IPS-15b (cell line): ENCODE measurements around the gene SMAD3.
"Not testable (repeated sequence)": the region's sequence is repeated elsewhere in the genome, so short reads cannot be mapped to it uniquely, and the experiment has no call there.

Experiments
- H3K27me3 ChIP-seq: one replicate; pipeline ENCODE4 v1.6.1; 2013; ENCODE audit warnings: low read length; ENCODE audit not compliant: control insufficient read depth, insufficient read depth
- H3K36me3 ChIP-seq: one replicate; pipeline ENCODE4 v1.6.1; 2013; ENCODE audit warnings: low read length; ENCODE audit not compliant: control insufficient read depth, insufficient read depth
- H3K4me1 ChIP-seq: one replicate; pipeline ENCODE4 v1.6.1; 2013; ENCODE audit warnings: mild to moderate bottlenecking, low read length; ENCODE audit not compliant: control insufficient read depth, insufficient read depth
- H3K4me3 ChIP-seq: one replicate; pipeline ENCODE4 v1.5.1; 2013; ENCODE audit warnings: low read depth, low read length
- H3K9ac ChIP-seq: one replicate; pipeline ENCODE4 v1.6.1; 2013; ENCODE audit warnings: low read depth, mild to moderate bottlenecking, low read length
- H3K9me3 ChIP-seq: one replicate; pipeline ENCODE4 v1.6.1; 2013; ENCODE audit warnings: mild to moderate bottlenecking, low read length; ENCODE audit not compliant: control insufficient read depth, insufficient read depth

Gene SMAD3

GRCh38 chr15:67066959-67067853, 1.8 kb downstream of the SMAD3 start:
- peaks cover 22% of the 10 kb centered on the region for H3K27me3 ChIP-seq
- no peaks in the 10 kb centered on the region for H3K36me3 ChIP-seq
- peaks cover 21% of the 10 kb centered on the region for H3K4me1 ChIP-seq
- H3K9ac ChIP-seq: peak overlapping the region; percentile 10
- no peaks in the 10 kb centered on the region for H3K9me3 ChIP-seq
- peak overlapping the region; percentile 88 for H3K4me3 ChIP-seq

DNA sequence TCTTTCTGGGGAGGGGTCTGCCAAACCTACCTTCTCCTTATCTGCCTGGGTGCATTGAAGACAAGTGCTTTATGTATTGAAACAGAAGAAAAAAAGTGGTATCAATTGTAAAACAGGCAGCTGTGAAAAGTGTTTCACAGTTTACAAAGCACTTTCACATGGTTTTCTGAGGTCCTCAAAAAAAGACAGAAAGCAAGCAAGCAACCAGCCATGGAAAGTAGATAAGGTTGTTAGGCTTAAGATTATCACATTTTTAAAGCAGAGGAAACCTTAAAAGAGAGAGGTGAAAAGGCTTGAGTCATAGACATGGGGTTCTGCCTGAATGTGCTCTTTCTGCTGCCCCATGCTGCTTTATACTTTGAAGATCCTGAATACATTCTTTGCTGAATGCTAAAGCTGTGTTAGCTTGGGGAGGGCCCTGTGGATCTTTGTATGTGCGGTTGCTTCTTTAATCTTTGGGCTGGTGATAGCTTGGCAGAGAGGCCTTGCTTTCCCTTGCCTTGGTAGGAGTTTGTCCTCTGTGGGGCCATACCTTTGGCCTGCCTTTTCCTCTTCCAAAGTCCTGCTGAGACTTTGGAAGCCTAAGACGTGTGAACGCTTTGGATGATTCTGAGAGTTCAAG, 2.6 kb downstream of the SMAD3 start:
- Histone ChIP-seq H3K4me3 (peak overlapping the region; percentile 88), H3K27me3 (peaks cover 14% of the 10 kb centered on the region), H3K4me1 (peaks cover 19% of the 10 kb centered on the region), H3K36me3 (no peaks in the 10 kb centered on the region), H3K9me3 (no peaks in the 10 kb centered on the region), H3K9ac (no peak overlapping the region)

GRCh38 chr15:67068710-67069400, 3.5 kb downstream of the SMAD3 start:
- peaks cover 11% of the 10 kb centered on the region for H3K4me1 ChIP-seq
- no peaks in the 10 kb centered on the region for H3K36me3 ChIP-seq
- no peak overlapping the region for H3K9ac ChIP-seq
- H3K9me3 ChIP-seq: no peaks in the 10 kb centered on the region
- no peak overlapping the region for H3K4me3 ChIP-seq
- H3K27me3 ChIP-seq: peaks cover 8% of the 10 kb centered on the region

DNA sequence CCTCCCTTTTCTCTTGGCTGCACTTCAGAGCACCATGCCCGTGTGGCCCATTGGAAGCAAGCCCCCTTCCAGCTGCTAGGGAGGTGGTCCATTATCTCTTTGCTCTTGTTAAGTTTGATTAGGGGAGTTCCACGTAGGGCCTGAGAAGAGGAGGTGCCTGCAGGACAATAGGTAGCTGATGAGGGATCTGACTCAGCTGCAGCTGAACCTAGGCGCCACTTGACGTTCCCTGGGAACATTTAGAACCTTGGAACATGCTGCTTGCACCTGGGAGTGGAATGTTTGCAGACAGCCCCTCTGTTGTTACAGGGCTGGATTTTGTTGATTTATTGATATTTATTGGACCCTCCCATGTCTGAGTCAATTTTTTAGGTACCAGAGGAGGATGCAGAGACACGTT, 4.7 kb downstream of the SMAD3 start:
- no peaks in the 10 kb centered on the region for H3K9me3 ChIP-seq
- peaks cover 11% of the 10 kb centered on the region for H3K4me1 ChIP-seq
- H3K9ac ChIP-seq: no peak overlapping the region
- H3K27me3 ChIP-seq: peaks cover 8% of the 10 kb centered on the region
- no peak overlapping the region for H3K4me3 ChIP-seq
- H3K36me3 ChIP-seq: no peaks in the 10 kb centered on the region

DNA sequence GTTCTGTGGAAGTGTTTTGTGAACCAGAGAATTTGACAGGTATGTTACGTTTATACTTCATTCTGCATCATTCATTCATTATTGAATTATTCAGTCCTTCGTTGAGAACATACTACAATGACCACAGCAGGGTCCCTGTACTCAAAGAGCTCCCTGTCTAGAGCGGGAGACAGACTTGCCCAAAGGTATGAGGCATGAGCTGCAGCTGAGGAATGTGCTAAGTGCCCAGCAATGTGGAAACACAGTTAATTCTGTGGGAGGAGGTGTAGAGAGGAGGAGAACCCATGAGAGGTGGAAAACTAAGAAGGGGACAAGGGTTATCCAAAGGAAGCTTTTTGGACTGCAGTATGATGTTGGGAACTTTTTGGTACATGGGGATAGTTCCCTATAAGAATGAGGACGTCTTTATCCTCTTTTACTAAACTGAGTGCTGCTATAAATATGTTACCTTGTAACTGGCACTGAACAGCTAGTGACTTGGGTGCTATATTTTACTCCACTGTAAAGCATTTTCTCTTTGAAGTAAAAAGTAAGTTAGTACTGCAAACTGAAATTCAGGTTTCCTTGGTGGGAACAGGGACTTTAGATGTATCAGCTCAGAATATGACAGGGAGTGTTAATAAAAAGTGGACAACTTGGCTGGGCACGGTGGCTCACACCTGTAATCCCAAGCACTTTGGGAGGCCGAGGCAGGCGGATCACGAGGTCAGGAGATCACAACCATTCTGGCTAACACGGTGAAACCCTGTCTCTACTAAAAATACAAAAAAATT, 5.7 kb downstream of the SMAD3 start:
- no peaks in the 10 kb centered on the region for H3K36me3 ChIP-seq
- H3K4me1 ChIP-seq: peaks cover 14% of the 10 kb centered on the region

DNA sequence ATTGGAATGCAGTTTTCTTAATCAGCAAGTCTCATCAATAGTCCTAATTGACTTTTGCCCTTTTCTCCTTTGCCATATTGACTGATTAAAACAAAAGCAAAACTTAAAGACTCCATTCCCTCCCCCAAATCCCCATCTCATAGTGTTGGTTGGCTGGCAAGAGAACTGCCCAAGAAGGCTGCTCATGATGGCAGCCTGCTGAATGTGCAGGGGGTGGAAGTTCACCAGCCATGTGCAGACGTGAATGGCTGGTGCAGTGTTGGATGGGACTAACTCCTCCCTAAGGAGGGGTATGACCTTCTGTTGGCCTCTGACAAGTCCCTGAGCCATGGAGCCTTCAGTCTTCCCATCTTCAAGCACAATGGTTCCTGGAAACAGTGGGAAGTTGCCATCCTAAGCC, 7.0 kb downstream of the SMAD3 start:
- peaks cover 5% of the 10 kb centered on the region for H3K27me3 ChIP-seq
- no peak overlapping the region for H3K4me3 ChIP-seq
- no peaks in the 10 kb centered on the region for H3K36me3 ChIP-seq
- H3K9ac ChIP-seq: no peak overlapping the region
- H3K4me1 ChIP-seq: peaks cover 18% of the 10 kb centered on the region
- H3K9me3 ChIP-seq: no peaks in the 10 kb centered on the region

More for the DNA sequence above, 5.7 kb downstream of the SMAD3 start:
- H3K4me3 ChIP-seq: no peak overlapping the region
- no peaks in the 10 kb centered on the region for H3K9me3 ChIP-seq
- peaks cover 8% of the 10 kb centered on the region for H3K27me3 ChIP-seq
- H3K9ac ChIP-seq: no peak overlapping the region

DNA sequence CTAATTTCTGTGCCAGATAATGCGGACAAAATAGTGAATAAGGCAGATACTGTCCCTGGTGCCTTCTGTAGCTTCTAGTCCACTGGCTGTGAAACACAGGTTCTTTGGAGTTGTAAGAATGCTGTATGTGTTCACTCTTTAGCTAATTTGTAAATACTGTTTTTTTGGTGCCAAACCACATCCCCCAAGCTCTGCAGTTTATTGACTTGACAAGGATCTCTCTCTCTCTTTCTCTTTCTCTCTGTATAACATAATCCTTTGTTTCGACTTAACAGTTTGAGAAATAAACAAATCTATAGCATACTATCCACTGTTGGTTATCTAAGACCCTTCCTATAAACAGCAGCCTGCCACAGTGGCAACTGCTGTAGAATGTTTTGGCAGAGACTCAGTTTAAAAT, 7.6 kb downstream of the SMAD3 start:
- H3K4me3 ChIP-seq: no peak overlapping the region
- H3K36me3 ChIP-seq: no peaks in the 10 kb centered on the region
- no peak overlapping the region for H3K9ac ChIP-seq
- peaks cover 2% of the 10 kb centered on the region for H3K27me3 ChIP-seq
- no peaks in the 10 kb centered on the region for H3K9me3 ChIP-seq
- peaks cover 20% of the 10 kb centered on the region for H3K4me1 ChIP-seq

- H3K9me3 ChIP-seq: no peaks in the 10 kb centered on the region
- H3K4me3 ChIP-seq: no peak overlapping the region
- peaks cover 19% of the 10 kb centered on the region for H3K4me1 ChIP-seq
- H3K9ac ChIP-seq: no peak overlapping the region
- H3K27me3 ChIP-seq: no peaks in the 10 kb centered on the region
- no peaks in the 10 kb centered on the region for H3K36me3 ChIP-seq
Observed at GRCh38 chr15:67074886-67075229, 9.5 kb downstream of the SMAD3 start.

DNA sequence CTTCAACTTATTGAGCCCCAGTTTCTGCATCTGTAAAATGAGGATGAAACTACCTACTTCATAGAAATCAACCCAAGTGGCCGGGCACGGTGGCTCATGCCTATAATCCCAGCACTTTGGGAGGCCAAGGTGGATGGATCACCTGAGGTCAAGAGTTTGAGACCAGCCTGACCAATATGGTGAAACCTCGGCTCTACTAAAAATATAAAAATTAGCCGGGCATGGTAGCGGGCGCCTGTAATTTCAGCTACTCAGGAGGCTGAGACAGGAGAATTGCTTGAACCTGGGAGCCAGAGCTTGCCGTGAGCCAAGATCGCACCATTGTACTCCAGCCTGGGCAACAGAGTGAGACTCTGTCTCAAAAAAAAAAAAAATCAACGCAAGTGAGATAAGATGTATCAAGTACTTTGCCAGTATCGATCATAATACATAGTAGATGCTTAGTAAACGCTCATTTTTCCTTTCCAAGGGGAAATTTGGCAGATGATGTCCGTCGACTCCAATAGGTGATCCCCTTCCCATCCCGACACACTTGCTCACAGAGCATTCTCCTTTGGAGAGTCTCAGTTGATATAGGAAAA, 10.2 kb downstream of the SMAD3 start:
- not testable (repeated sequence) for H3K9ac ChIP-seq, H3K36me3 ChIP-seq, H3K9me3 ChIP-seq, H3K27me3 ChIP-seq, H3K4me3 ChIP-seq
- H3K4me1 ChIP-seq: peaks cover 19% of the 10 kb centered on the region

GRCh38 chr15:67076147-67076843, 10.9 kb downstream of the SMAD3 start:
- Histone ChIP-seq H3K9ac (no peak overlapping the region), H3K9me3 (no peaks in the 10 kb centered on the region), H3K36me3 (no peaks in the 10 kb centered on the region), H3K27me3 (no peaks in the 10 kb centered on the region), H3K4me3 (no peak overlapping the region), H3K4me1 (peaks cover 16% of the 10 kb centered on the region)
